Pancreas (tissue), 10 donors: Measurements from ENCODE around the gene CEP350. TPM values are rescaled to one million over a fixed set of nuclear protein-coding genes. Genes with fewer than 3 reads are reported as not detected.

ENCODE experiments used
- ATAC-seq, 4 donors: fragments of 200-7000 bp; cut with Tn5 transposase; one replicate each; pipeline versions ENCODE4 v1.8.0 to v1.9.1; 2020; ENCODE audit warnings: mild to moderate bottlenecking in 4 of 4, moderate library complexity in 4 of 4
- DNase-seq, 6 donors: peaks; one replicate each; pipeline ENCODE4 v3.0.0-alpha.2; 2020
- FAIRE-seq: peaks from 2 replicates; lab custom pipeline; 2012; peaks lifted over from hg19 to GRCh38; lab: Jason Lieb, UNC
- H3K27ac ChIP-seq, 4 donors: fragments of 200-600 bp; sonication (generic); 1 replicate in 3 of 4; 2 replicates in 1 of 4; pipeline versions ENCODE4 v1.5.0 to v1.8.0; 2020
- H3K27me3 ChIP-seq, 4 donors: fragments of 200-600 bp; one replicate each; pipeline ENCODE4 v1.8.0; 2021
- H3K36me3 ChIP-seq, 3 donors: fragments of 200-600 bp; sonication (generic) in 1 of 3; one replicate each; pipeline versions ENCODE4 v1.5.0 to v1.8.0; 2020 to 2021
- H3K4me1 ChIP-seq, 3 donors: fragments of 200-600 bp; one replicate each; pipeline ENCODE4 v1.8.0; 2021
- H3K4me3 ChIP-seq, 4 donors: fragments of 200-600 bp; sonication (generic) in 2 of 4; one replicate each; pipeline versions ENCODE4 v1.5.0 to v1.8.0; 2020 to 2021
- H3K9me3 ChIP-seq, 4 donors: fragments of 200-600 bp; one replicate each; pipeline ENCODE4 v1.8.0; 2021
- WGBS, 2 donors: extraction: QIAGEN DNeasy Blood & Tissue Kit; methylation state at CpG; one replicate each; pipeline ENCODE4 v1.1.7; 2013; 5-methylcytosine and 5-hydroxymethylcytosine counted together
- intact Hi-C, 3 donors: fragments of 100-400 bp; cut with DNase I; formaldehyde crosslinking; loops; one replicate each; pipeline versions ENCODE4 v1.11.1 to v1.14.2; 2022
- polyA plus RNA-seq, 2 donors: library from polyadenylated mRNA; stranded (reverse); fragments of 200-250 nt; gene quantifications; one replicate each; pipeline ENCODE4 v1.2.3, GENCODE V29; 2013
- total RNA-seq, 6 donors: library from RNA; stranded (reverse); fragmentation: NEBNext Ultra II Directional in 4 of 6; extraction: Animal tissue kit (Norgen Biotek cat#: 25700) in 4 of 6; gene quantifications; one replicate each; pipeline versions ENCODE4 v1.2.1 to v1.2.4, GENCODE V29; 2021 to 2023
- TF ChIP-seq, protein P1 (sequence below), 4 donors: fragments of 200-600 bp; sonication (generic) in 3 of 4; IDR thresholded peaks; one replicate each; pipeline versions ENCODE4 v1.5.0 to v1.8.0; 2021; ENCODE audit warnings: antibody characterized with exemption in 4 of 4
- donor health status: healthy with polysubstance abuse.
- donor health status: DM: no; HTN: no; CAD: no; lungs with moderate emphysema.
- donor health status: DM: no; HTN: no; CAD: no.
- donor health status: control.
- donor health status: control.
- donor health status: Bipolar disorder and iron deficiency.
- donor health status: DM: yes; HTN: yes; CAD: no.
- donor health status: DM: no; HTN: no; CAD: no.
- donor health status: DM: no; HTN: no; CAD: no.
- donor health status: DM: yes; HTN: yes; CAD: no.

CEP350 gene
- total and polyA plus RNA-seq, 8 donors: 4.6 to 30.8 (median 21.4) TPM

DNA sequence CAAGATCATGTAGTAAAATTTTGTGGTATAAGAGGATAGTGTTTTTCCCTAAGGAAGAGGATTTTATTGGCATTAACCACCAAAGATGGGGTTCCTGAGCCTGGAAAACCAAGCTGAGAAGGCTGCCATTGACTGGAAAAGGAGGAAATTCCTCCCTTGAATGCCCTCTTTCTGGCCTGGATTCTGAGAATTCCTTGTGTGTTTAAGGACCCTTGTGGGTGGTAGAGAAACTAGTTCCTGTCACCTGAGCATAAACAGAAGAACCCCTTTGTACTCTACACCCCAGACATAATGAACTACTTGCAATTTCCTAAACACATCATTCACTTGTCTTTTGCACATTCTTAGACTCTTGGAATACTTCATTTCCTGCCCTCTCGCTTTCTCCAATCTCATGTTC is 33.1 kb upstream of the CEP350 start:
- no peak for DNase-seq
- ATAC-seq: no peak
- H3K9me3 ChIP-seq: no peaks in the 10 kb centered on the region
- TF ChIP-seq, protein P1, sequence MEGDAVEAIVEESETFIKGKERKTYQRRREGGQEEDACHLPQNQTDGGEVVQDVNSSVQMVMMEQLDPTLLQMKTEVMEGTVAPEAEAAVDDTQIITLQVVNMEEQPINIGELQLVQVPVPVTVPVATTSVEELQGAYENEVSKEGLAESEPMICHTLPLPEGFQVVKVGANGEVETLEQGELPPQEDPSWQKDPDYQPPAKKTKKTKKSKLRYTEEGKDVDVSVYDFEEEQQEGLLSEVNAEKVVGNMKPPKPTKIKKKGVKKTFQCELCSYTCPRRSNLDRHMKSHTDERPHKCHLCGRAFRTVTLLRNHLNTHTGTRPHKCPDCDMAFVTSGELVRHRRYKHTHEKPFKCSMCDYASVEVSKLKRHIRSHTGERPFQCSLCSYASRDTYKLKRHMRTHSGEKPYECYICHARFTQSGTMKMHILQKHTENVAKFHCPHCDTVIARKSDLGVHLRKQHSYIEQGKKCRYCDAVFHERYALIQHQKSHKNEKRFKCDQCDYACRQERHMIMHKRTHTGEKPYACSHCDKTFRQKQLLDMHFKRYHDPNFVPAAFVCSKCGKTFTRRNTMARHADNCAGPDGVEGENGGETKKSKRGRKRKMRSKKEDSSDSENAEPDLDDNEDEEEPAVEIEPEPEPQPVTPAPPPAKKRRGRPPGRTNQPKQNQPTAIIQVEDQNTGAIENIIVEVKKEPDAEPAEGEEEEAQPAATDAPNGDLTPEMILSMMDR (IDR thresholded peaks at IDR 0.05): no peak
- H3K27me3 ChIP-seq: no peaks in the 10 kb centered on the region
- WGBS, 2 donors: 89 to 97% methylated on average over 1 of the region's 1 CpG
- no peaks in the 10 kb centered on the region for H3K4me1 ChIP-seq
- H3K27ac ChIP-seq: no peak overlapping the region
- intact Hi-C loops: no loop called here
- H3K36me3 ChIP-seq: peaks cover 0 to 22% (median 8%) of the 10 kb centered on the region in 3 donors
- no peak overlapping the region for H3K4me3 ChIP-seq
- FAIRE-seq: no peak

DNA sequence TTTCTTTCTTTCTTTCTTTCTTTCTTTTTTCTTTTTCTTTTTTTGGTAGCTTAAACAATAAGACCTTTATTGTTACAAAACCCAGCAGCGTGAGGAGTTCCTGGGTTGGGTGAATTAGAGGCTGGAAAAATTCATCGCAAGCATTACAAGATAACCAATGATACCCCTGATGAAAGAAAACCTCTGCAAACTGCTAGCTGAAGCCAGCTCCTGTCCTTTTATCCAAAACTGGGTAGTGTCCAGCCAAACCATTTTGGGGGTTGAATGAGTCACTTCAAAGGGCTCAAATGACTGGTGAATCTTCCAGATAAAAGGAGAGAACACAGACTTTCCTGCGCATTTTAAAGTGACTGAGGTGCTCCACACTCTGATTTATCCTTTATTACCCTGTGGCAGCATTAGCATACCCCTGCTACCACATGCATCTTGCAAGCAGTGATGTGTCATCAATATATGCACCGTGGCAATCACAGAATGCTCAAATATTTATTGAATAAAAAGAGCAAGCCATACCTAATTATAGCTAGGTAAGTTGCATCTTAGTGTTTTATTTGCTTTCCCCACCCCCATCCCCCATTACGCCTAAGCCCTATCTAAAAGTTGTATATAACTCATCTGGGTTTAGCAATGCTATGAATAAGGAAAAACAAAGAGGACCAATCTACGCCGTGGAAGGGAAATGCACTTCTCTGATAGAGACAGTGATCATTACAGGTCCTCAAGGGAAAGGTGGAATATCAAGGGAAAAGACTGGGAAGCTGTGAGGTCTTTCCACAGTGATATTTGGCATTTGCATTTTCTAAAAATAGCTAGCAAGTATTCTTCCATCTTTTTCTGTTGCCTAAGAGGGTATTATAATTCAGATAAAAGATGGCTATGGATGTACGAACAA is 32.4 kb upstream of the CEP350 start:
- Histone ChIP-seq H3K36me3 (peaks cover 0 to 20% (median 8%) of the 10 kb centered on the region in 3 donors), H3K27ac (no peak overlapping the region), H3K27me3 (no peaks in the 10 kb centered on the region), H3K9me3 (no peaks in the 10 kb centered on the region), H3K4me1 (no peaks in the 10 kb centered on the region), H3K4me3 (no peak overlapping the region)
- intact Hi-C loops: no loop called here
- WGBS, 2 donors: 84 to 85% methylated on average over 8 of the region's 8 CpGs
- FAIRE-seq (no peak), DNase-seq (no peak), ATAC-seq (no peak)
- TF ChIP-seq, protein P1 (IDR thresholded peaks at IDR 0.05): no peak

DNA sequence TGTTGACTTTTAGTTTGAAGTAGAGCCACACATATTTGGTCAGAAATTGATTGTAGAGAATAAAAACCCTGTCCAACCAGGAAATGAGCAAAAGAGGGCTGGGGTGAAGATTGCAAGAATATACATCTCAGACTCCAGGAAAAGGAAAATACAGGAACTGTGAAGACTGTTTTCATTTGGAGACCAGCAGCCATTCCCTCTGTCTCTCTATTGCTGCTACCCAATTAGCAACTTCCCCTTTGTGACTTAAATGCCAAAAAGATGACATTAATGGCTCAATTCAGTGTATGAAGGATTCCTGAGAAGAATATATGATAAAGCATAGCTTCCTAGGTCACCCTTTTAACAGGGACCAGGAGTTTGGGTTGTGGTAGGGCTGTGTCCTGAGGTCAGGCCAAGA is 31.6 kb upstream of the CEP350 start:
- intact Hi-C loops: no loop called here
- TF ChIP-seq, protein P1 (IDR thresholded peaks at IDR 0.05): no peak
- Histone ChIP-seq H3K27ac (no peak overlapping the region), H3K4me1 (no peaks in the 10 kb centered on the region), H3K27me3 (no peaks in the 10 kb centered on the region), H3K36me3 (peaks cover 0 to 12% (median under 1%) of the 10 kb centered on the region in 3 donors), H3K9me3 (no peaks in the 10 kb centered on the region), H3K4me3 (no peak overlapping the region)
- no peak for DNase-seq
- no peak for FAIRE-seq
- no peak for ATAC-seq

DNA sequence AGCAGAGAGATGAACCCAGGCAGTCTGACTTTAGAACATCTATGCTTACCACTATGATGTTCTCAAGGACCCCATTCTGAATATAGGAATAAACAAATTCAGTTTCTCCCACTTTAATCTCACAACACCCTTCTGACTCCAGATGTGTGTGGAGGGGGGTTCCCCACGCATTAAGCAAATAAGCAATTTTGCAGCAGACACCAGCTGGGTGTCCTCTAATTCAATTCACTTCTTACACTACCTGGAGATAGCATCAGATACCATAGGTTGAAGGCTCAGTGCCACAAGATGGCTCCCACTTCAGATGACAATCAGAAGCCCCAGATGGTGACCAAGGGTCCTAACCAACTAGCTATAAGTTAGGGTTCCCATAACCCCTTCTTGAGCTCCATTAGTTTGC is 30.3 kb upstream of the CEP350 start:
- H3K4me1 ChIP-seq: no peaks in the 10 kb centered on the region
- TF ChIP-seq, protein P1 (IDR thresholded peaks at IDR 0.05): no peak
- no peak overlapping the region for H3K27ac ChIP-seq
- no peaks in the 10 kb centered on the region for H3K27me3 ChIP-seq
- ATAC-seq (no peak), FAIRE-seq (no peak), DNase-seq (no peak)
- intact Hi-C loops: no loop called here
- no peak overlapping the region for H3K4me3 ChIP-seq
- WGBS, 2 donors: 87 to 88% methylated on average over 1 of the region's 1 CpG
- peaks cover 0 to 3% (median 0%) of the 10 kb centered on the region in 3 donors for H3K36me3 ChIP-seq
- H3K9me3 ChIP-seq: no peaks in the 10 kb centered on the region

DNA sequence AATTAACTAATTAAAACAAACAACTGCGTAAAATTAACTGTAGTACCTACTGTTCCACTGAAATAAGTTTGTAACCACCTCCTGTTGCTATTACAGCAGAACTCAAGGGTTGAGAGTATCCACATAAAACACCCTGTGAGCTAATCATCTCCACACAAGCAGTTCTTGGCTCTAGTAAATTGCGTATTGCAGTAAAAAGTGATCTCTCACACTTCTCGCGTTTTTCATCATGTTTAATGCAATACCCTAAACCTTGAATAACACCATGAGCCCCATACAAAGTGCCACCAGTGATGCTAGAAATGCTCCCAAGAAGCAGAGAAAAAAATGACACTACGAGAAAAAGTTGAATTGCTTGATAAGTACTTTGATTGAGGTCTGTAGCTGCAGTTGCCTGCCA is 29.3 kb upstream of the CEP350 start:
- no peaks in the 10 kb centered on the region for H3K9me3 ChIP-seq
- FAIRE-seq (no peak), DNase-seq (no peak), ATAC-seq (no peak)
- no peaks in the 10 kb centered on the region for H3K36me3 ChIP-seq
- H3K27ac ChIP-seq: no peak overlapping the region
- no peaks in the 10 kb centered on the region for H3K27me3 ChIP-seq
- H3K4me3 ChIP-seq: no peak overlapping the region
- intact Hi-C loops: no loop called here
- 88% methylated on average over 5 of the region's 5 CpGs for WGBS, 2 donors
- peaks cover 0 to 7% (median 5%) of the 10 kb centered on the region in 3 donors for H3K4me1 ChIP-seq
- TF ChIP-seq, protein P1 (IDR thresholded peaks at IDR 0.05): no peak
